ENCODE results near the gene PCP4. TPM values are rescaled to one million over a fixed set of nuclear protein-coding genes. Genes with fewer than 3 reads are reported as not detected.

PCP4 gene
- total and polyA plus RNA-seq, 9 of the 15 experiments (the other 6 are each of a cell fraction or from before 2014, with no cell fraction given), result not detected

GRCh38 chr21:39842741-39843459, 24.3 kb upstream of the PCP4 start (continued):
- TF ChIP-seq HEY1 (CRISPR knock-in tag; IDR thresholded peaks at IDR 0.05; ENCODE audit: borderline replicate concordance) (no peak), PCBP1 (IDR thresholded peaks at IDR 0.05; ENCODE audit: low read depth, low read length, poor library complexity, severe bottlenecking) (no peak), ZNF224 (CRISPR knock-in tag; IDR thresholded peaks at IDR 0.05) (no peak), PHF20 (IDR thresholded peaks at IDR 0.05; ENCODE audit: partially characterized antibody) (no peak), MTA3 (IDR thresholded peaks at IDR 0.05; ENCODE audit: borderline replicate concordance) (no peak), EP400 (IDR thresholded peaks at IDR 0.05) (no peak; the same call in 1 of the 2 replicates), KHSRP (IDR thresholded peaks at IDR 0.05) (no peak), NR2C2 (CRISPR knock-in tag; IDR thresholded peaks at IDR 0.05) (no peak), NR2C2 (tag; IDR thresholded peaks at IDR 0.05) (peak; percentile 73; the same call in 1 of the 2 replicates), DMBX1 (CRISPR knock-in tag; IDR thresholded peaks at IDR 0.05; ENCODE audit: borderline replicate concordance) (no peak), DEAF1 (CRISPR knock-in tag; IDR thresholded peaks at IDR 0.05) (0 out of 2 replicates have a peak, but pooled peaks have one; percentile 22), JUN (IDR thresholded peaks at IDR 0.05; ENCODE audit: borderline replicate concordance, low read depth, low read length) (peak; percentile 18; the same call in 1 of the 2 replicates), JUN (CRISPR knock-in tag; IDR thresholded peaks at IDR 0.05; ENCODE audit: borderline replicate concordance) (no peak), CEBPG (CRISPR knock-in tag; IDR thresholded peaks at IDR 0.05) (no peak), CEBPG (tag; conservative IDR thresholded peaks at IDR 0.05 in 1 of 2, IDR thresholded peaks at IDR 0.05 in 1 of 2) (peak; percentile 69 to 96), ZBTB12 (CRISPR knock-in tag; IDR thresholded peaks at IDR 0.05) (no peak), TAF7 (tag; IDR thresholded peaks at IDR 0.05) (0 out of 2 replicates have a peak, but pooled peaks have one; percentile 15), NR2C1 (IDR thresholded peaks at IDR 0.05) (no peak), NR2C1 (tag; IDR thresholded peaks at IDR 0.05) (0 out of 2 replicates have a peak, but pooled peaks have one; percentile 12), CHD4 (IDR thresholded peaks at IDR 0.05; ENCODE audit: insufficient read depth, insufficient replicate concordance, low read depth, low read length, poor library complexity, severe bottlenecking) (no peak), HMGN3 (IDR thresholded peaks at IDR 0.05; ENCODE audit: borderline replicate concordance, extremely low read depth, insufficient read length, low read depth, low read length) (no peak), ZNF766 (CRISPR knock-in tag; conservative IDR thresholded peaks at IDR 0.05) (peak; percentile 84)
- TF ChIP-seq, protein P1, sequence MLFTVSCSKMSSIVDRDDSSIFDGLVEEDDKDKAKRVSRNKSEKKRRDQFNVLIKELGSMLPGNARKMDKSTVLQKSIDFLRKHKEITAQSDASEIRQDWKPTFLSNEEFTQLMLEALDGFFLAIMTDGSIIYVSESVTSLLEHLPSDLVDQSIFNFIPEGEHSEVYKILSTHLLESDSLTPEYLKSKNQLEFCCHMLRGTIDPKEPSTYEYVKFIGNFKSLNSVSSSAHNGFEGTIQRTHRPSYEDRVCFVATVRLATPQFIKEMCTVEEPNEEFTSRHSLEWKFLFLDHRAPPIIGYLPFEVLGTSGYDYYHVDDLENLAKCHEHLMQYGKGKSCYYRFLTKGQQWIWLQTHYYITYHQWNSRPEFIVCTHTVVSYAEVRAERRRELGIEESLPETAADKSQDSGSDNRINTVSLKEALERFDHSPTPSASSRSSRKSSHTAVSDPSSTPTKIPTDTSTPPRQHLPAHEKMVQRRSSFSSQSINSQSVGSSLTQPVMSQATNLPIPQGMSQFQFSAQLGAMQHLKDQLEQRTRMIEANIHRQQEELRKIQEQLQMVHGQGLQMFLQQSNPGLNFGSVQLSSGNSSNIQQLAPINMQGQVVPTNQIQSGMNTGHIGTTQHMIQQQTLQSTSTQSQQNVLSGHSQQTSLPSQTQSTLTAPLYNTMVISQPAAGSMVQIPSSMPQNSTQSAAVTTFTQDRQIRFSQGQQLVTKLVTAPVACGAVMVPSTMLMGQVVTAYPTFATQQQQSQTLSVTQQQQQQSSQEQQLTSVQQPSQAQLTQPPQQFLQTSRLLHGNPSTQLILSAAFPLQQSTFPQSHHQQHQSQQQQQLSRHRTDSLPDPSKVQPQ (CRISPR knock-in tag; IDR thresholded peaks at IDR 0.05; ENCODE audit: borderline replicate concordance), result no peak

Measured in K562 (cell line).